ENCODE measurements around the gene MRPL24. TPM values are rescaled to one million over a fixed set of nuclear protein-coding genes. Genes with fewer than 3 reads are reported as not detected.

MRPL24 gene
- total and polyA plus RNA-seq, 9 of the 15 experiments (the other 6 are each of a cell fraction or from before 2014, with no cell fraction given): 74.3 to 267 (median 113) TPM

GRCh38 chr1:156705918-156706656 lies 34.8 kb downstream of the MRPL24 start (continued):
- TF ChIP-seq ZNF561 (CRISPR knock-in tag; conservative IDR thresholded peaks at IDR 0.05): no peak
- no peak for TF ChIP-seq C11orf30 (IDR thresholded peaks at IDR 0.05; ENCODE audit: low read depth)
- TF ChIP-seq NBN (IDR thresholded peaks at IDR 0.05; ENCODE audit: low read depth): peak; percentile 76
- no peak for TF ChIP-seq EP300 (IDR thresholded peaks at IDR 0.05; ENCODE audit: low read length)
- TF ChIP-seq, protein P1, sequence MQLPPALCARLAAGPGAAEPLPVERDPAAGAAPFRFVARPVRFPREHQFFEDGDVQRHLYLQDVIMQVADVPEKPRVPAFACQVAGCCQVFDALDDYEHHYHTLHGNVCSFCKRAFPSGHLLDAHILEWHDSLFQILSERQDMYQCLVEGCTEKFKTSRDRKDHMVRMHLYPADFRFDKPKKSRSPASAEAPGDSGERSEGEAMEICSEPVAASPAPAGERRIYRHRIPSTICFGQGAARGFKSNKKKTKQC (CRISPR knock-in tag; IDR thresholded peaks at IDR 0.05): 0 out of 2 replicates have a peak, but pooled peaks have one; percentile 18
- no peak for TF ChIP-seq HMG20B (CRISPR knock-in tag; IDR thresholded peaks at IDR 0.05)
- TF ChIP-seq ZNF431 (CRISPR knock-in tag; IDR thresholded peaks at IDR 0.05): 0 out of 2 replicates have a peak, but pooled peaks have one; percentile 56
- peak; percentile 98 for TF ChIP-seq EGR1 (conservative IDR thresholded peaks at IDR 0.05)
- TF ChIP-seq ZNF586 (CRISPR knock-in tag; conservative IDR thresholded peaks at IDR 0.05): no peak
- no peak for TF ChIP-seq PHTF2 (CRISPR knock-in tag; IDR thresholded peaks at IDR 0.05)
- peak; percentile 34 for TF ChIP-seq TBP (optimal IDR thresholded peaks at IDR 0.05; ENCODE audit: low read depth, low read length)
- TF ChIP-seq ZNF445 (CRISPR knock-in tag; IDR thresholded peaks at IDR 0.05; ENCODE audit: low read depth): no peak
- no peak for TF ChIP-seq RBM22 (IDR thresholded peaks at IDR 0.05; ENCODE audit: low read depth, low read length, poor library complexity, severe bottlenecking)
- peak; percentile 64 for TF ChIP-seq SMARCA4 (IDR thresholded peaks at IDR 0.05)
- TF ChIP-seq UBTF (IDR thresholded peaks at IDR 0.05; ENCODE audit: borderline replicate concordance in 1 of 2, low read depth in 2 of 2, low read length in 2 of 2): no peak
- TF ChIP-seq FIP1L1 (IDR thresholded peaks at IDR 0.05; ENCODE audit: low read depth, low read length, poor library complexity, severe bottlenecking): peak; percentile 62
- TF ChIP-seq ARID2 (IDR thresholded peaks at IDR 0.05): peak; percentile 94
- no peak for TF ChIP-seq TSC22D4 (tag; IDR thresholded peaks at IDR 0.05)
- no peak for TF ChIP-seq ZNF41 (CRISPR knock-in tag; conservative IDR thresholded peaks at IDR 0.05)
- TF ChIP-seq, protein P2, sequence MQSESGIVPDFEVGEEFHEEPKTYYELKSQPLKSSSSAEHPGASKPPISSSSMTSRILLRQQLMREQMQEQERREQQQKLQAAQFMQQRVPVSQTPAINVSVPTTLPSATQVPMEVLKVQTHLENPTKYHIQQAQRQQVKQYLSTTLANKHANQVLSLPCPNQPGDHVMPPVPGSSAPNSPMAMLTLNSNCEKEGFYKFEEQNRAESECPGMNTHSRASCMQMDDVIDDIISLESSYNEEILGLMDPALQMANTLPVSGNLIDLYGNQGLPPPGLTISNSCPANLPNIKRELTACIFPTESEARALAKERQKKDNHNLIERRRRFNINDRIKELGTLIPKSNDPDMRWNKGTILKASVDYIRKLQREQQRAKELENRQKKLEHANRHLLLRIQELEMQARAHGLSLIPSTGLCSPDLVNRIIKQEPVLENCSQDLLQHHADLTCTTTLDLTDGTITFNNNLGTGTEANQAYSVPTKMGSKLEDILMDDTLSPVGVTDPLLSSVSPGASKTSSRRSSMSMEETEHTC (IDR thresholded peaks at IDR 0.05): 0 out of 2 replicates have a peak, but pooled peaks have one; percentile 15
- TF ChIP-seq E2F3 (CRISPR knock-in tag; IDR thresholded peaks at IDR 0.05): no peak
- no peak for TF ChIP-seq ZFP30 (CRISPR knock-in tag; IDR thresholded peaks at IDR 0.05; ENCODE audit: borderline replicate concordance)
- no peak for TF ChIP-seq GTF2B (IDR thresholded peaks at IDR 0.05; ENCODE audit: extremely low read depth, insufficient read length)
